ENCODE measurements around the gene PPIP5K1. TPM values are rescaled to one million over a fixed set of nuclear protein-coding genes. Genes with fewer than 3 reads are reported as not detected.

PPIP5K1 gene
- total RNA-seq, 2 donors from 2014 or later, result 25.6 to 35.5 TPM

GRCh38 chr15:43484455-43484854 is 105.6 kb downstream of the PPIP5K1 start:
- Mint-ChIP-seq H3K27me3 (no peaks in the 10 kb centered on the region), H3K36me3 (ENCODE audit: low read depth) (peaks cover 10% of the 10 kb centered on the region)
- ATAC-seq, result no peak

More at GRCh38 chr15:43484455-43484854, 105.6 kb downstream of the PPIP5K1 start:
- DNase-seq, result no peak
- Mint-ChIP-seq H3K27ac (peak overlapping the region; percentile 34), H3K4me1 (peaks cover 29% of the 10 kb centered on the region), H3K4me3 (no peak overlapping the region)
- H3K9me3 ChIP-seq (ENCODE audit: control insufficient read depth, low read length, poor library complexity, severe bottlenecking), result no peaks in the 10 kb centered on the region

Other genes starting within 250 kb of the PPIP5K1 start
- 10 to 100 TPM; 12.5 to 15.9 TPM for gene ZSCAN29, start 219.2 kb downstream of the PPIP5K1 start, total RNA-seq
- 10 to 100 TPM; 11.0 to 13.1 TPM for gene TUBGCP4, start 219.1 kb downstream of the PPIP5K1 start, total RNA-seq
- gene TP53BP1, start 97.1 kb downstream of the PPIP5K1 start, total RNA-seq, result 10 to 100 TPM; 48.0 to 51.6 TPM
- 10 to 100 TPM in 1 of 2 donors, 1 to 10 TPM in 1; 5.3 to 16.0 TPM for gene MAP1A, start 72.6 kb downstream of the PPIP5K1 start, total RNA-seq
- gene CKMT1B, start 3.8 kb upstream of the PPIP5K1 start, total RNA-seq, result not detected
- gene STRC, start 28.6 kb upstream of the PPIP5K1 start, total RNA-seq, result 1 to 10 TPM; 1.8 TPM
- 1 to 10 TPM; 5.4 to 7.8 TPM for gene CATSPER2, start 58.6 kb upstream of the PPIP5K1 start, total RNA-seq
- not detected for gene CKMT1A, start 103.7 kb upstream of the PPIP5K1 start, total RNA-seq
- 100 to 1,000 TPM; 168 to 170 TPM for gene PDIA3, start 156.2 kb upstream of the PPIP5K1 start, total RNA-seq
- gene ELL3, start 186.8 kb upstream of the PPIP5K1 start, total RNA-seq, result under 1 TPM; 0.63 to 0.97 TPM
- 100 to 1,000 TPM; 424 to 465 TPM for gene SERF2, start 202.1 kb upstream of the PPIP5K1 start, total RNA-seq
- under 1 TPM in 1 of 2 donors, not detected in 1; 0.32 TPM for gene SERINC4, start 210.0 kb upstream of the PPIP5K1 start, total RNA-seq
- 10 to 100 TPM; 15.7 to 22.8 TPM for gene HYPK, start 210.4 kb upstream of the PPIP5K1 start, total RNA-seq
- gene MFAP1, start 234.5 kb upstream of the PPIP5K1 start, total RNA-seq, result 10 to 100 TPM in 1 of 2 donors, 1 to 10 TPM in 1; 8.9 to 12.1 TPM
- gene WDR76, start 236.8 kb upstream of the PPIP5K1 start, total RNA-seq, result 10 to 100 TPM; 10.5 to 11.9 TPM

Data from T-helper 17 cell (primary cell).